HepG2 (cell line): ENCODE data around the gene APOA1.

Source experiments
- CTCF ChIP-seq: sonication (generic); formaldehyde crosslinking; IDR thresholded peaks from 2 replicates; pipeline ENCODE4 v1.5.0; 2020; ENCODE audit warnings: mild to moderate bottlenecking, missing genetic modification reagents, moderate library complexity
- EP300 ChIP-seq, 3 experiments: sonication (generic) in 1 of 3; formaldehyde crosslinking in 1 of 3; IDR thresholded peaks; 2 replicates each; pipeline versions ENCODE4 v1.5.1 to v1.6.1; 2011 to 2020; ENCODE audit warnings: low read depth in 2 of 3, low read length in 2 of 3, borderline replicate concordance in 1 of 3, improper control_type of control experiment in 1 of 3, mild to moderate bottlenecking in 1 of 3, missing genetic modification reagents in 1 of 3, moderate library complexity in 1 of 3
- FOXM1 ChIP-seq: sonication (generic); formaldehyde crosslinking; IDR thresholded peaks from 2 replicates; pipeline ENCODE4 v1.5.0; 2020; ENCODE audit warnings: missing genetic modification reagents
- POLR2A ChIP-seq, 2 experiments: IDR thresholded peaks; 2 replicates each; pipeline ENCODE4 v1.6.1; 2011; ENCODE audit warnings: low read depth in 2 of 2, low read length in 2 of 2, mild to moderate bottlenecking in 1 of 2, moderate library complexity in 1 of 2; ENCODE audit not compliant: insufficient read depth in 1 of 2
- SALL2 ChIP-seq: sonication (generic); formaldehyde crosslinking; IDR thresholded peaks from 2 replicates; pipeline ENCODE4 v1.8.1; 2023; ENCODE audit warnings: mild to moderate bottlenecking, missing genetic modification reagents, inconsistent platforms
- TBX3 ChIP-seq: fragments of 450-650 bp; IDR thresholded peaks from 2 replicates; pipeline ENCODE4 v1.6.1; 2017; ENCODE audit warnings: antibody characterized with exemption, mild to moderate bottlenecking, inconsistent platforms, borderline replicate concordance
- ZBTB25 ChIP-seq: IDR thresholded peaks from 2 replicates; pipeline ENCODE4 v1.6.1; 2018; ENCODE audit warnings: missing genetic modification reagents
- ZNF205 ChIP-seq: IDR thresholded peaks from 2 replicates; pipeline ENCODE4 v1.6.1; 2018; ENCODE audit warnings: missing biosample characterization, missing genetic modification reagents
- ZNF225 ChIP-seq: sonication (generic); formaldehyde crosslinking; IDR thresholded peaks from 2 replicates; pipeline ENCODE4 v1.4.0; 2020; ENCODE audit warnings: mild to moderate bottlenecking, missing genetic modification reagents
- ZNF318 ChIP-seq: sonication (generic); formaldehyde crosslinking; IDR thresholded peaks from 2 replicates; pipeline ENCODE4 v1.4.0; 2020; ENCODE audit warnings: mild to moderate bottlenecking, missing genetic modification reagents

GRCh38 chr11:116833816-116834534 is 3.4 kb downstream of the APOA1 start:
- TF ChIP-seq ZBTB25 (CRISPR knock-in tag) (peak; percentile 75; the same call in 1 of the 2 replicates), EP300 (IDR thresholded peaks at IDR 0.05; ENCODE audit: low read depth in 2 of 2, low read length in 2 of 2) (0 out of 4 replicates have a peak, but pooled peaks of 1 of the 2 experiments have one; percentile 21), EP300 (CRISPR knock-in tag; IDR thresholded peaks at IDR 0.05; ENCODE audit: borderline replicate concordance) (no peak), POLR2A (IDR thresholded peaks at IDR 0.05; ENCODE audit: insufficient read depth in 1 of 2, low read depth in 2 of 2, low read length in 2 of 2) (peak in 1 of 2 experiments; percentile 52; a peak in 1 of 4 replicates), SALL2 (CRISPR knock-in tag) (no peak), FOXM1 (no peak), ZNF318 (CRISPR knock-in tag) (no peak), ZNF205 (peak; percentile 44; the same call in 1 of the 2 replicates), ZNF225 (no peak; the same call in 1 of the 2 replicates), TBX3 (no peak), CTCF (CRISPR knock-in tag) (no peak; the same call in none of the 2 replicates)
